Pancreas (tissue), 10 donors: ENCODE results near the gene MRNIP. TPM values are rescaled to one million over a fixed set of nuclear protein-coding genes. Genes with fewer than 3 reads are reported as not detected.

ENCODE experiments used
- ATAC-seq, 4 donors: fragments of 200-7000 bp; cut with Tn5 transposase; one replicate each; pipeline versions ENCODE4 v1.8.0 to v1.9.1; 2020; ENCODE audit warnings: mild to moderate bottlenecking in 4 of 4, moderate library complexity in 4 of 4
- DNase-seq, 6 donors: peaks; one replicate each; pipeline ENCODE4 v3.0.0-alpha.2; 2020
- FAIRE-seq: peaks from 2 replicates; lab custom pipeline; 2012; peaks lifted over from hg19 to GRCh38; lab: Jason Lieb, UNC
- H3K27ac ChIP-seq, 4 donors: fragments of 200-600 bp; sonication (generic); 1 replicate in 3 of 4; 2 replicates in 1 of 4; pipeline versions ENCODE4 v1.5.0 to v1.8.0; 2020
- H3K27me3 ChIP-seq, 4 donors: fragments of 200-600 bp; one replicate each; pipeline ENCODE4 v1.8.0; 2021
- H3K36me3 ChIP-seq, 3 donors: fragments of 200-600 bp; sonication (generic) in 1 of 3; one replicate each; pipeline versions ENCODE4 v1.5.0 to v1.8.0; 2020 to 2021
- H3K4me1 ChIP-seq, 3 donors: fragments of 200-600 bp; one replicate each; pipeline ENCODE4 v1.8.0; 2021
- H3K4me3 ChIP-seq, 4 donors: fragments of 200-600 bp; sonication (generic) in 2 of 4; one replicate each; pipeline versions ENCODE4 v1.5.0 to v1.8.0; 2020 to 2021
- H3K9me3 ChIP-seq, 4 donors: fragments of 200-600 bp; one replicate each; pipeline ENCODE4 v1.8.0; 2021
- CTCF ChIP-seq, 4 donors: fragments of 200-600 bp; sonication (generic) in 3 of 4; IDR thresholded peaks; one replicate each; pipeline versions ENCODE4 v1.5.0 to v1.8.0; 2021; ENCODE audit warnings: antibody characterized with exemption in 4 of 4
- WGBS, 2 donors: extraction: QIAGEN DNeasy Blood & Tissue Kit; methylation state at CpG; one replicate each; pipeline ENCODE4 v1.1.7; 2013; 5-methylcytosine and 5-hydroxymethylcytosine counted together
- intact Hi-C, 3 donors: fragments of 100-400 bp; cut with DNase I; formaldehyde crosslinking; loops; one replicate each; pipeline versions ENCODE4 v1.11.1 to v1.14.2; 2022
- polyA plus RNA-seq, 2 donors: library from polyadenylated mRNA; stranded (reverse); fragments of 200-250 nt; gene quantifications; one replicate each; pipeline ENCODE4 v1.2.3, GENCODE V29; 2013
- total RNA-seq, 6 donors: library from RNA; stranded (reverse); fragmentation: NEBNext Ultra II Directional in 4 of 6; extraction: Animal tissue kit (Norgen Biotek cat#: 25700) in 4 of 6; gene quantifications; one replicate each; pipeline versions ENCODE4 v1.2.1 to v1.2.4, GENCODE V29; 2021 to 2023
- donor health status: healthy with polysubstance abuse.
- donor health status: DM: no; HTN: no; CAD: no; lungs with moderate emphysema.
- donor health status: DM: no; HTN: no; CAD: no.
- donor health status: control.
- donor health status: control.
- donor health status: Bipolar disorder and iron deficiency.
- donor health status: DM: yes; HTN: yes; CAD: no.
- donor health status: DM: no; HTN: no; CAD: no.
- donor health status: DM: no; HTN: no; CAD: no.
- donor health status: DM: yes; HTN: yes; CAD: no.

MRNIP gene
- total RNA-seq: 10 to 100 TPM in 5 of 6 donors, 1 to 10 TPM in 1; 8.6 to 19.1 (median 13.6) TPM
- 10 to 100 TPM; 49.2 to 53.1 TPM for polyA plus RNA-seq

GRCh38 chr5:179858586-179859427, at the start of gene MRNIP:
Gene MRNIP, minus strand, starts transcription at chr5:179858817. Its CDS starts 21 bp downstream, at chr5:179858796.
- Histone ChIP-seq H3K4me1 (peaks cover 0 to 5% (median 0%) of the 10 kb centered on the region in 3 donors), H3K27ac (peak within 1 kb of the TSS; percentile 76 to 89 (median 82)), H3K27me3 (no peaks in the 10 kb centered on the region), H3K36me3 (peaks cover 0 to 13% (median 8%) of the 10 kb centered on the region in 3 donors), H3K4me3 (peak within 1 kb of the TSS; percentile 75 to 99 (median 91)), H3K9me3 (no peaks in the 10 kb centered on the region)
- intact Hi-C loops: no loop called here
- FAIRE-seq (no peak), ATAC-seq (peak; percentile 97 to 99 (median 98)), DNase-seq (peak; percentile 95 to 98 (median 96))
- TF ChIP-seq CTCF (IDR thresholded peaks at IDR 0.05): no peak
- WGBS, 2 donors: 0 to 1% methylated on average over 68 to 90 of the region's 90 CpGs

GRCh38 chr5:179907556-179908324, 49.1 kb upstream of the MRNIP start, which contains the start of gene TBC1D9B:
Gene TBC1D9B, minus strand, starts transcription at chr5:179907897. Its CDS starts 76 bp downstream, at chr5:179907821.
- peak in 2 of 4 donors; percentile 14 to 22 for TF ChIP-seq CTCF (IDR thresholded peaks at IDR 0.05)
- DNase-seq: peak; percentile 47 to 87 (median 74)

GRCh38 chr5:179906795-179907555, 48.4 kb upstream of the MRNIP start:
- TF ChIP-seq CTCF (IDR thresholded peaks at IDR 0.05): no peak
- Histone ChIP-seq H3K4me3 (peak overlapping the region; percentile 40 to 70 (median 52)), H3K27ac (peak overlapping the region in 3 of 4 donors; percentile 26 to 41 (median 33)), H3K4me1 (peaks cover 0 to 9% (median 4%) of the 10 kb centered on the region in 3 donors), H3K9me3 (no peaks in the 10 kb centered on the region), H3K36me3 (no peaks in the 10 kb centered on the region), H3K27me3 (no peaks in the 10 kb centered on the region)
- ATAC-seq (peak; percentile 30 to 53 (median 48)), DNase-seq (peak; percentile 33 to 80 (median 48)), FAIRE-seq (no peak)
- WGBS, 2 donors: 4% methylated on average over 42 to 50 of the region's 50 CpGs
- intact Hi-C loops: no loop called here

More at GRCh38 chr5:179907556-179908324, 49.1 kb upstream of the MRNIP start, which contains the start of gene TBC1D9B:
- FAIRE-seq (no peak), ATAC-seq (peak; percentile 90 to 93 (median 92))
- intact Hi-C loops: no loop called here
- 1 to 4% methylated on average over 58 to 105 of the region's 105 CpGs for WGBS, 2 donors
- Histone ChIP-seq H3K4me1 (peaks cover 0 to 9% (median 4%) of the 10 kb centered on the region in 3 donors), H3K9me3 (no peaks in the 10 kb centered on the region), H3K4me3 (peak within 1 kb of the TSS; percentile 40 to 70 (median 52)), H3K27ac (peak within 1 kb of the TSS; percentile 28 to 76 (median 66)), H3K36me3 (no peaks in the 10 kb centered on the region), H3K27me3 (no peaks in the 10 kb centered on the region)

GRCh38 chr5:179906294-179906794, 47.7 kb upstream of the MRNIP start:
- FAIRE-seq (no peak), ATAC-seq (no peak), DNase-seq (no peak)
- Histone ChIP-seq H3K27me3 (no peaks in the 10 kb centered on the region), H3K27ac (no peak overlapping the region), H3K4me3 (peak overlapping the region in 3 of 4 donors; percentile 49 to 70 (median 55)), H3K4me1 (peaks cover 0 to 9% (median 4%) of the 10 kb centered on the region in 3 donors), H3K9me3 (no peaks in the 10 kb centered on the region), H3K36me3 (no peaks in the 10 kb centered on the region)
- WGBS, 2 donors: 87 to 90% methylated on average over 24 of the region's 24 CpGs
- no peak for TF ChIP-seq CTCF (IDR thresholded peaks at IDR 0.05)
- intact Hi-C loops: no loop called here
